Loucy (cell line): ENCODE measurements around the gene CHST14.

ENCODE experiments used
- H2AFZ ChIP-seq: fragments of 200-600 bp; sonication (generic); 2 replicates; pipeline ENCODE4 v1.6.0; 2016; ENCODE audit warnings: antibody characterized with exemption, mild to moderate bottlenecking, low read length, moderate library complexity
- H3F3A ChIP-seq: fragments of 200-600 bp; 2 replicates; pipeline ENCODE4 v1.6.0; 2016; ENCODE audit warnings: antibody characterized with exemption, low read depth, mild to moderate bottlenecking
- H3K27me3 ChIP-seq: fragments of 200-600 bp; sonication (generic); 2 replicates; pipeline ENCODE4 v1.6.1; 2014; ENCODE audit warnings: low read length, mild to moderate bottlenecking; ENCODE audit not compliant: insufficient read depth, poor library complexity, severe bottlenecking
- H3K36me3 ChIP-seq: fragments of 200-600 bp; sonication (generic); 2 replicates; pipeline ENCODE4 v1.6.1; 2016; ENCODE audit warnings: low read length; ENCODE audit not compliant: insufficient read depth
- H3K4me1 ChIP-seq: fragments of 200-600 bp; sonication (generic); 2 replicates; pipeline ENCODE4 v1.5.1; 2014; ENCODE audit warnings: low read length, mild to moderate bottlenecking; ENCODE audit not compliant: insufficient read depth, poor library complexity, severe bottlenecking
- H3K4me2 ChIP-seq: fragments of 200-600 bp; sonication (generic); 2 replicates; pipeline ENCODE4 v1.6.0; 2014; ENCODE audit warnings: antibody characterized with exemption, low read length, low read depth, mild to moderate bottlenecking; ENCODE audit not compliant: poor library complexity, severe bottlenecking
- H3K4me3 ChIP-seq: fragments of 200-600 bp; sonication (generic); 2 replicates; pipeline ENCODE4 v1.5.1; 2014; ENCODE audit warnings: low read length, mild to moderate bottlenecking, mixed read lengths; ENCODE audit not compliant: poor library complexity, severe bottlenecking
- H3K79me2 ChIP-seq: fragments of 200-600 bp; sonication (generic); 2 replicates; pipeline ENCODE4 v1.6.1; 2014; ENCODE audit warnings: low read length; ENCODE audit not compliant: insufficient read depth
- H3K9ac ChIP-seq: fragments of 200-600 bp; sonication (generic); 2 replicates; pipeline ENCODE4 v1.6.0; 2014; ENCODE audit warnings: mild to moderate bottlenecking, low read depth, low read length, moderate library complexity; ENCODE audit not compliant: poor library complexity, severe bottlenecking
- H3K9me2 ChIP-seq: fragments of 200-600 bp; sonication (generic); replicated peaks from 2 replicates; pipeline ENCODE4 v1.6.1; 2016; ENCODE audit warnings: low read depth, low read length, mixed read lengths
- H3K9me3 ChIP-seq: fragments of 200-600 bp; sonication (generic); 2 replicates; pipeline ENCODE4 v1.6.1; 2014; ENCODE audit warnings: mild to moderate bottlenecking, antibody characterized with exemption, low read length, low read depth; ENCODE audit not compliant: insufficient read depth
- H4K20me1 ChIP-seq: fragments of 200-600 bp; sonication (generic); 2 replicates; pipeline ENCODE4 v1.6.0; 2014; ENCODE audit warnings: antibody characterized with exemption, low read length, mild to moderate bottlenecking; ENCODE audit not compliant: insufficient read depth, poor library complexity, severe bottlenecking
- CTCF ChIP-seq: fragments of 200-600 bp; sonication (generic); conservative IDR thresholded peaks from 2 replicates; pipeline ENCODE4 v1.5.1; 2014; ENCODE audit warnings: mild to moderate bottlenecking, antibody characterized with exemption, low read length
- EZH2phosphoT487 ChIP-seq: fragments of 200-600 bp; IDR thresholded peaks from 2 replicates; pipeline ENCODE4 v1.6.1; 2018; ENCODE audit warnings: antibody characterized with exemption, mild to moderate bottlenecking, moderate library complexity, borderline replicate concordance

The CHST14 gene

GRCh38 chr15:40516322-40516721 is 45.5 kb downstream of the CHST14 start:
- H3F3A ChIP-seq, result no peaks in the 10 kb centered on the region; the same call in 1 of the 2 replicates
- H2AFZ ChIP-seq, result no peak overlapping the region
- H3K4me2 ChIP-seq, result no peak overlapping the region
- H3K79me2 ChIP-seq, result no peaks in the 10 kb centered on the region
- no peak overlapping the region for H3K4me3 ChIP-seq
- H3K9me3 ChIP-seq, result no peaks in the 10 kb centered on the region
- peaks cover 5% of the 10 kb centered on the region for H3K4me1 ChIP-seq
- TF ChIP-seq CTCF, result no peak
- TF ChIP-seq EZH2phosphoT487, result no peak
- H3K9ac ChIP-seq, result no peak overlapping the region
- no peaks in the 10 kb centered on the region for H4K20me1 ChIP-seq
- H3K27me3 ChIP-seq, result no peaks in the 10 kb centered on the region
- H3K36me3 ChIP-seq, result no peaks in the 10 kb centered on the region
- no peaks in the 10 kb centered on the region for H3K9me2 ChIP-seq
